Astrocyte of the spinal cord (primary cell): Measurements from ENCODE around the gene GNAS-AS1.

Experiments
- DNase-seq: peaks from one replicate; pipeline ENCODE4 v3.0.0; 2011; ENCODE audit warnings: low read depth, low spot score
- H3K4me3 ChIP-seq: 2 replicates; pipeline ENCODE4 v1.5.1; 2011; ENCODE audit warnings: low read depth, mild to moderate bottlenecking, low read length, moderate library complexity
- CTCF ChIP-seq: IDR thresholded peaks from 2 replicates; pipeline ENCODE4 v1.5.1; 2012; ENCODE audit warnings: low read depth, mild to moderate bottlenecking, low read length, inconsistent platforms
- in situ Hi-C: cut with HindIII; loops from 2 replicates; pipeline ENCODE4 v1.10.0; 2017; ENCODE audit warnings: low sequenced_read_pairs

Gene GNAS-AS1

GRCh38 chr20:58839474-58839874 lies 11.2 kb downstream of the GNAS-AS1 start:
- in situ Hi-C loops: loop anchor here (25.0 kb wide), 1 partner anchor 602 kb away; the partner anchor contains the start of gene ANKRD60
- peak; percentile 26 for DNase-seq
- peak; percentile 46 for TF ChIP-seq CTCF
- H3K4me3 ChIP-seq: no peak overlapping the region

DNA sequence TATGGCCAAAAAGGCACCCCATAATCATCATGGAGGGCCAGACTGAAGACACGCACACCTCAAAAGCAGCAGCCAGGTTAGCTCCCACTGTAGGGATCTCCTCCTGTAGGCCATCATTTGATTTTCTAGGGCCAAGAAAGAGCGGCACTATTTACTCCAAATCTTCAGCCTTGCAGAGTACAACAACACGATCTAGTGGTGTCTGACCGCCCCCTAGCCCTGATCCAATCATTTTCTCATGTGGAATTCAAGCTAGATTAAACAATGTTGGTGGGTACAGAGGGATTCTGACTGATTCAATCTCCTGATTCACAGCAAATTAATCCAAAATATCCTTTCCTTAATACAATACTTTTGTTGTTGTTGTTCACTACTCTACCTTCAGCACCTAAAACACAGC lies 12.5 kb downstream of the GNAS-AS1 start:
- no peak overlapping the region for H3K4me3 ChIP-seq
- DNase-seq: no peak
- in situ Hi-C loops: loop anchor here (25.0 kb wide), 1 partner anchor 601 kb away; the partner anchor contains the start of gene ANKRD60
- TF ChIP-seq CTCF: peak; percentile 1

DNA sequence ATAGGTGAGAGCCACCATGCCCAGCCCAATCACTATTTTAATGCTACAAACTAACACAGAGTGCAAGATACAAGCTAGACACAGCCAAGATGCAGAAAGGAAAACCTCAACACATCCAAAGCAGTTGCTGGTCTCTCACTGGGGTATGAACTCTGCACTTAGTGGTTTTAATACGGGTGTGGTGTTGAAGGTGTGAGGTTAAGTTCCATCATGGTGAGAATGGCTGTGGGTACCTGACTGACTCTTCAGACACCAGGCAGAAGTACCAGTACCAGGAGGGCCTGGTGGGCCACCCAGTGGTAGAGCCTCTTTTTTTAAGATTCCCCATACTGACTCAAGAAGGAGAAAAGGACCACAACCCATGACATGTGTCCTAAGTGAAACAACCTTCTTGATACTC lies 13.0 kb downstream of the GNAS-AS1 start:
- TF ChIP-seq CTCF: no peak
- no peak overlapping the region for H3K4me3 ChIP-seq
- DNase-seq: no peak
- in situ Hi-C loops: loop anchor here (25.0 kb wide), 1 partner anchor 600 kb away; the partner anchor contains the start of gene ANKRD60

- no peak for DNase-seq
- no peak for TF ChIP-seq CTCF
- in situ Hi-C loops: loop anchor here (25.0 kb wide), 1 partner anchor 599 kb away; the partner anchor contains the start of gene ANKRD60
- no peak overlapping the region for H3K4me3 ChIP-seq
Observed at GRCh38 chr20:58836616-58837204, 14.0 kb downstream of the GNAS-AS1 start.

- no peak for TF ChIP-seq CTCF
- in situ Hi-C loops: loop anchor here (25.0 kb wide), 1 partner anchor 598 kb away; the partner anchor contains the start of gene ANKRD60
- H3K4me3 ChIP-seq: no peak overlapping the region
- no peak for DNase-seq
Observed at GRCh38 chr20:58835231-58835630, 15.5 kb downstream of the GNAS-AS1 start.

- in situ Hi-C loops: loop anchor here (25.0 kb wide), 1 partner anchor 597 kb away; the partner anchor contains the start of gene ANKRD60
- DNase-seq: no peak
- TF ChIP-seq CTCF: no peak
- H3K4me3 ChIP-seq: no peak overlapping the region
Observed at GRCh38 chr20:58833921-58834320, 16.8 kb downstream of the GNAS-AS1 start.
